ENCODE measurements around the gene SFXN5. TPM values are rescaled to one million over a fixed set of nuclear protein-coding genes. Genes with fewer than 3 reads are reported as not detected.

SFXN5 gene
- total and polyA plus RNA-seq, 11 donors, result 6.0 to 12.5 (median 8.7) TPM

GRCh38 chr2:73028841-73029240 is 42.7 kb downstream of the SFXN5 start:
- DNase-seq, result no peak
- intact Hi-C loops (cut with DNase I), result no loop called here
- peak in 1 of 4 donors; percentile 31 for ATAC-seq
- Histone ChIP-seq H3K4me3 (no peak overlapping the region), H3K27me3 (no peaks in the 10 kb centered on the region), H3K27ac (no peak overlapping the region), H3K4me1 (peaks cover 0 to under 1% (median 0%) of the 10 kb centered on the region in 12 donors), H3K36me3 (peaks cover 0 to 16% (median 8%) of the 10 kb centered on the region in 9 donors), H3K9me3 (no peaks in the 10 kb centered on the region)
- WGBS, 4 donors, result 54 to 78% (median 69%) methylated on average over 9 to 10 of the region's 10 CpGs
- TF ChIP-seq CTCF (IDR thresholded peaks at IDR 0.05) (no peak), POLR2A (IDR thresholded peaks at IDR 0.05) (no peak)

DNA sequence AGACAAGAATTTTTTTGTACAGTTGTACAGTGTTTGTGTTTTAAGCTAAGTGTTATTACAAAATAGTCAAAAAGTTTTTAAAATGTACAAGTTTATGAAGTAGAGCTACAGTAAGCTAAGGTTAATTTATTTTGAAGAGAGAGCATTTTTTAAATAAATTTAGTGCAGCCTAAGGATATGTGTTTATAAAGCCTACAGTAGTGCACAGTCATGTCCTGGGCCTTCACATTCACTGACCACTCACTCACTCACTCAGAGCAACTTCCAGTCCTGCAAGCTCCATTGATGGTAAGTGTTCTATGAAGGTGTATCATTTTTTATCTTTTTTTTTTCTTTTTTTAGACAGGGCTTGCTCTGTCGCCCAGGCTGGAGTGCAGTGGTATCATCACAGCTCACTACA is 44.2 kb downstream of the SFXN5 start:
- Histone ChIP-seq H3K4me3 (no peak overlapping the region), H3K27me3 (no peaks in the 10 kb centered on the region), H3K36me3 (peaks cover 0 to 19% (median 8%) of the 10 kb centered on the region in 9 donors), H3K9me3 (no peaks in the 10 kb centered on the region), H3K4me1 (no peaks in the 10 kb centered on the region), H3K27ac (no peak overlapping the region)
- no peak for DNase-seq
- no peak for ATAC-seq
- no peak for TF ChIP-seq CTCF (IDR thresholded peaks at IDR 0.05)
- WGBS, 4 donors, result 47 to 82% (median 68%) methylated on average over 1 of the region's 1 CpG
- intact Hi-C loops (cut with DNase I), result no loop called here

DNA sequence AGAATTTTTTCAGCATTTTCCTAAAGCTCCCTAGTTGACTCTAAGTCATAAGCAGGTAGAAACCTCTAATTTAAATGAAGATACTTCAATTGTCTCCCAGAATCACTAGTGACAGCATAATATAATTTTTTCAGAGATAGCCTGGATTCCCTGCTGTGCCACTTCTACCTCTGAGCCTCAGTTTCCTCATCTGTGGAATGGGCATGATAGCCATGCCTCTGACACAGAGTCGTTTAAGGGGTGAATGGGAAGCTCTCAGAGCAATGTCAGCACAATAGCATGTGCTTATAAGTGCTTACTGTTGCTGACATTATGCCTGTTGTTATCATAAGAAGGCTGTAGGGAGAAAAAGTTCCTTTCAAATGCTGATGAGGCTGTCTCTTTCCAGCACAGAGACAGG is 48.0 kb downstream of the SFXN5 start:
- Histone ChIP-seq H3K27me3 (no peaks in the 10 kb centered on the region), H3K4me1 (no peaks in the 10 kb centered on the region), H3K9me3 (no peaks in the 10 kb centered on the region), H3K4me3 (no peak overlapping the region), H3K27ac (no peak overlapping the region), H3K36me3 (peaks cover 0 to 43% (median 18%) of the 10 kb centered on the region in 9 donors)
- no peak for ATAC-seq
- 63 to 84% (median 81%) methylated on average over 1 of the region's 1 CpG for WGBS, 4 donors
- no peak for TF ChIP-seq POLR2A (IDR thresholded peaks at IDR 0.05)
- TF ChIP-seq CTCF (IDR thresholded peaks at IDR 0.05), result no peak
- DNase-seq, result no peak
- intact Hi-C loops (cut with DNase I), result no loop called here

DNA sequence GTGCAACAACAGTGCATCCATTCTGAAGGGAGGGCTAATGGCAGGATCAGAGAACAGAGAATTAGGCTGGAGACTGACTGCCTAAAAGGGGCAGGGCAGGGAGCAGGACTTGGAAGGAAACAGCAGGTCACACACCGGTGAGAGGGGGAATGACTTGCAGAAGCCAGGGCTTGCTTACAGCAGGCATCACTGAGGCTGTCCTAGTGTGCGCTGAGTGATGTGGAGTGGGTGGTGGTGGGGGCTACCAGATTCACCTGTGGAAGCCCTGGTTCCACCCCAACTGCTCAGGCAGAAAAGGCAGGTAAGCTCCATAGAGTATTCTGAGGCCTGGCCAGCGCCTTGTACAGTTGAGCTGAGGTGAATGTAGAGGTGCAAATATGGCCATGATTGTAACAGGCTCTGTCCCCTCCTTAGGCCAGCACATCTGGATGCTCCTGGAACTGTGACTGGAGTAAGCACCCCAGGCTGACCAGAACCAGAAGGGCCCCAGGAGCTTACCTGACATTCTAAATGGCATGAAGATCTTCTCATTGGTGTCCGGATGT is 49.4 kb downstream of the SFXN5 start:
- Histone ChIP-seq H3K27ac (no peak overlapping the region), H3K36me3 (peaks cover 0 to 33% (median 15%) of the 10 kb centered on the region in 9 donors), H3K4me1 (no peaks in the 10 kb centered on the region), H3K4me3 (no peak overlapping the region), H3K9me3 (no peaks in the 10 kb centered on the region), H3K27me3 (no peaks in the 10 kb centered on the region)
- intact Hi-C loops (cut with DNase I), result no loop called here
- WGBS, 4 donors, result 89 to 95% (median 94%) methylated on average over 4 of the region's 4 CpGs
- DNase-seq, result no peak
- no peak for ATAC-seq
- TF ChIP-seq CTCF (IDR thresholded peaks at IDR 0.05) (no peak), POLR2A (IDR thresholded peaks at IDR 0.05) (no peak)

Measured in heart left ventricle (tissue), 16 donors.